GM23338 (cell line): Measurements from ENCODE around the gene COL9A3. TPM values are rescaled to one million over a fixed set of nuclear protein-coding genes. Genes with fewer than 3 reads are reported as not detected.

Experiments
- ATAC-seq: fragments of 200-7000 bp; cut with Tn5 transposase; 3 replicates; pipeline ENCODE4 v1.9.1; 2020
- DNase-seq: peaks from one replicate; pipeline ENCODE4 v3.0.0-alpha.2; 2015; ENCODE audit warnings: low spot score
- H2AFZ ChIP-seq: fragments of 200-600 bp; sonication (generic); 2 replicates; pipeline ENCODE4 v1.8.0; 2016; ENCODE audit warnings: antibody characterized with exemption, mild to moderate bottlenecking, moderate library complexity
- H3F3A ChIP-seq: fragments of 200-600 bp; sonication (generic); replicated peaks from 2 replicates; pipeline ENCODE4 v1.8.0; 2017; ENCODE audit warnings: antibody characterized with exemption, mixed run types, low read depth
- H3K27ac ChIP-seq: fragments of 200-600 bp; sonication (generic); 2 replicates; pipeline ENCODE4 v1.6.1; 2016; ENCODE audit warnings: low read depth
- H3K27me3 ChIP-seq: fragments of 200-600 bp; sonication (generic); 2 replicates; pipeline ENCODE4 v1.8.0; 2016; ENCODE audit warnings: mild to moderate bottlenecking, mixed run types, moderate library complexity; ENCODE audit not compliant: insufficient read depth
- H3K36me3 ChIP-seq: fragments of 200-600 bp; sonication (generic); 2 replicates; pipeline ENCODE4 v1.8.0; 2016; ENCODE audit warnings: mild to moderate bottlenecking; ENCODE audit not compliant: insufficient read depth
- H3K4me1 ChIP-seq: fragments of 200-600 bp; sonication (generic); 2 replicates; pipeline ENCODE4 v1.8.0; 2016; ENCODE audit warnings: mild to moderate bottlenecking, moderate library complexity; ENCODE audit not compliant: insufficient read depth
- H3K4me2 ChIP-seq: fragments of 200-600 bp; sonication (generic); 2 replicates; pipeline ENCODE4 v1.7.1; 2017; ENCODE audit warnings: mixed run types
- H3K4me3 ChIP-seq: fragments of 200-600 bp; sonication (generic); 2 replicates; pipeline ENCODE4 v1.6.1; 2016; ENCODE audit warnings: mixed run types
- H3K79me2 ChIP-seq: fragments of 200-600 bp; sonication (generic); replicated peaks from 2 replicates; pipeline ENCODE4 v1.8.0; 2017; ENCODE audit warnings: mild to moderate bottlenecking; ENCODE audit not compliant: insufficient read depth
- H3K9me2 ChIP-seq: fragments of 200-600 bp; sonication (generic); 2 replicates; pipeline ENCODE4 v1.8.0; 2017; ENCODE audit not compliant: insufficient read depth
- H4K20me1 ChIP-seq: fragments of 200-600 bp; sonication (generic); replicated peaks from 2 replicates; pipeline ENCODE4 v1.8.0; 2017; ENCODE audit warnings: mild to moderate bottlenecking; ENCODE audit not compliant: insufficient read depth
- H3K27ac Mint-ChIP-seq: 2 replicates; pipeline ENCODE4 v1.8.0; 2020; ENCODE audit warnings: inconsistent platforms, mild to moderate bottlenecking, moderate library complexity, mixed read lengths
- H3K27me3 Mint-ChIP-seq: 3 replicates; pipeline ENCODE4 v1.8.0; 2022; ENCODE audit warnings: low read depth, mild to moderate bottlenecking, moderate library complexity, mixed read lengths, inconsistent platforms; ENCODE audit not compliant: insufficient read depth, poor library complexity
- H3K36me3 Mint-ChIP-seq: 3 replicates; pipeline ENCODE4 v1.8.0; 2021; ENCODE audit warnings: low read depth, mild to moderate bottlenecking, inconsistent platforms, moderate library complexity, mixed read lengths
- H3K4me1 Mint-ChIP-seq: 3 replicates; pipeline ENCODE4 v1.8.0; 2020; ENCODE audit warnings: mild to moderate bottlenecking, inconsistent platforms, mixed read lengths
- H3K4me3 Mint-ChIP-seq: 3 replicates; pipeline ENCODE4 v1.8.0; 2021; ENCODE audit warnings: moderate library complexity, mild to moderate bottlenecking, inconsistent platforms, mixed read lengths
- H3K9me3 Mint-ChIP-seq: 3 replicates; pipeline ENCODE4 v1.8.0; 2020; ENCODE audit warnings: moderate library complexity, mild to moderate bottlenecking, inconsistent platforms, mixed read lengths
- CREB1 ChIP-seq: fragments of 250-450 bp; sonication (Bioruptor Pico); IDR thresholded peaks from 2 replicates; pipeline ENCODE4 v1.5.0; 2020; ENCODE audit warnings: low read depth, mild to moderate bottlenecking, moderate library complexity
- EZH2 ChIP-seq: fragments of 200-600 bp; sonication (generic); IDR thresholded peaks from one replicate; pipeline ENCODE4 v1.8.0; 2017; ENCODE audit warnings: antibody characterized with exemption, mild to moderate bottlenecking, low read depth; ENCODE audit not compliant: unreplicated experiment
- EZH2phosphoT487 ChIP-seq: fragments of 200-600 bp; sonication (generic); IDR thresholded peaks from one replicate; pipeline ENCODE4 v1.8.1; 2018; ENCODE audit warnings: antibody characterized with exemption; ENCODE audit not compliant: unreplicated experiment
- JUNB ChIP-seq: IDR thresholded peaks from one replicate; pipeline ENCODE4 v1.6.1; 2016; ENCODE audit warnings: antibody characterized with exemption; ENCODE audit not compliant: unreplicated experiment
- NANOG ChIP-seq: IDR thresholded peaks from 2 replicates; pipeline ENCODE4 v1.6.1; 2016; ENCODE audit warnings: antibody characterized with exemption, borderline replicate concordance
- POLR2AphosphoS5 ChIP-seq: IDR thresholded peaks from 2 replicates; pipeline ENCODE4 v1.6.1; 2016; ENCODE audit warnings: antibody characterized with exemption, low read depth
- STAT1 ChIP-seq: IDR thresholded peaks from one replicate; pipeline ENCODE4 v1.6.1; 2016; ENCODE audit warnings: antibody characterized with exemption; ENCODE audit not compliant: unreplicated experiment
- ZNF114 ChIP-seq: fragments of 250-450 bp; sonication (Bioruptor Pico); IDR thresholded peaks from 2 replicates; pipeline ENCODE4 v1.5.0; 2020; ENCODE audit warnings: mild to moderate bottlenecking, moderate library complexity
- ZNF331 ChIP-seq: fragments of 250-450 bp; sonication (Bioruptor Pico); IDR thresholded peaks from 2 replicates; pipeline ENCODE4 v1.5.0; 2020; ENCODE audit warnings: low read depth, mild to moderate bottlenecking, moderate library complexity
- polyA plus RNA-seq: library from polyadenylated mRNA; unstranded; fragments of >200 nt; fragmentation: Nextera tagmentation; extraction: Ambion mirVana; gene quantifications from 2 replicates; pipeline ENCODE4 v1.2.1, GENCODE V29; 2016
- total RNA-seq: library from RNA; depleted of rRNA; stranded (reverse); fragments of >200 nt; shearing (Covaris generic); gene quantifications from 2 replicates; pipeline ENCODE4 v1.2.3, GENCODE V29; 2014
- TF ChIP-seq, protein P1 (sequence below), 2 experiments: fragments of 200-600 bp in 1 of 2; sonication (generic) in 1 of 2; conservative IDR thresholded peaks; 2 replicates each; pipeline versions ENCODE4 v1.5.1 to v1.6.1; 2016 to 2017; ENCODE audit warnings: antibody characterized with exemption in 2 of 2, low read depth in 2 of 2, mild to moderate bottlenecking in 2 of 2, moderate library complexity in 1 of 2
- TF ChIP-seq, protein P2 (sequence below): fragments of 250-450 bp; sonication (Bioruptor Pico); IDR thresholded peaks from 2 replicates; pipeline ENCODE4 v1.5.0; 2020; ENCODE audit warnings: mild to moderate bottlenecking, moderate library complexity
- TF ChIP-seq, protein P3 (sequence below): IDR thresholded peaks from 2 replicates; pipeline ENCODE4 v1.6.1; 2016; ENCODE audit warnings: antibody characterized with exemption
- TF ChIP-seq, protein P4 (sequence below): IDR thresholded peaks from one replicate; pipeline ENCODE4 v1.6.1; 2018; ENCODE audit warnings: antibody characterized with exemption; ENCODE audit not compliant: unreplicated experiment

Gene COL9A3
- total and polyA plus RNA-seq, 2 experiments from 2014 or later: 74.9 to 113 TPM

DNA sequence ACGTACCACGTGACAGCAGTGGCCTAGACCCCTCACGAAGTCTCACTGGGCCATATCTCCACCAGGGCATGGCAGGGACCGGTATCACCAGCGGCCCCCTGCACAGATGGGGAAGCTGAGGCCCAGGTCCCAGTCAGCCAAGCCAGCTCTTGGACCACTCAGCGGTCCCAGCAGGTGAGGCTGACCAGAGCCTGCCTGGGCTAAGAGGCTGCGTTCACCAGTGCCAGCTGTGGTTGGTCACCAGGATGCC is 23.2 kb upstream of the COL9A3 start:
- peaks cover 7% of the 10 kb centered on the region; the same call in 1 of the 2 replicates for H3K4me1 ChIP-seq
- H2AFZ ChIP-seq: peak overlapping the region; percentile 87
- no peaks in the 10 kb centered on the region for H3K79me2 ChIP-seq
- Mint-ChIP-seq H3K9me3 (no peaks in the 10 kb centered on the region), H3K36me3 (peaks cover 6% of the 10 kb centered on the region), H3K4me1 (peaks cover 10% of the 10 kb centered on the region), H3K27me3 (peaks cover 36% of the 10 kb centered on the region), H3K27ac (no peak overlapping the region), H3K4me3 (peak overlapping the region; percentile 63)
- H3K27ac ChIP-seq: no peak overlapping the region
- no peaks in the 10 kb centered on the region for H4K20me1 ChIP-seq
- H3K9me2 ChIP-seq: no peaks in the 10 kb centered on the region
- H3F3A ChIP-seq: peaks cover 9% of the 10 kb centered on the region; the same call in 1 of the 2 replicates
- peaks cover 17% of the 10 kb centered on the region for H3K27me3 ChIP-seq
- peak overlapping the region; percentile 79 for H3K4me2 ChIP-seq
- peak overlapping the region; percentile 46 for H3K4me3 ChIP-seq
- no peak for DNase-seq
- ATAC-seq: no peak
- no peaks in the 10 kb centered on the region for H3K36me3 ChIP-seq
- TF ChIP-seq JUNB: no peak
- no peak for TF ChIP-seq NANOG
- TF ChIP-seq CREB1 (CRISPR knock-in tag): no peak
- TF ChIP-seq ZNF114 (CRISPR knock-in tag): no peak
- TF ChIP-seq, protein P1, sequence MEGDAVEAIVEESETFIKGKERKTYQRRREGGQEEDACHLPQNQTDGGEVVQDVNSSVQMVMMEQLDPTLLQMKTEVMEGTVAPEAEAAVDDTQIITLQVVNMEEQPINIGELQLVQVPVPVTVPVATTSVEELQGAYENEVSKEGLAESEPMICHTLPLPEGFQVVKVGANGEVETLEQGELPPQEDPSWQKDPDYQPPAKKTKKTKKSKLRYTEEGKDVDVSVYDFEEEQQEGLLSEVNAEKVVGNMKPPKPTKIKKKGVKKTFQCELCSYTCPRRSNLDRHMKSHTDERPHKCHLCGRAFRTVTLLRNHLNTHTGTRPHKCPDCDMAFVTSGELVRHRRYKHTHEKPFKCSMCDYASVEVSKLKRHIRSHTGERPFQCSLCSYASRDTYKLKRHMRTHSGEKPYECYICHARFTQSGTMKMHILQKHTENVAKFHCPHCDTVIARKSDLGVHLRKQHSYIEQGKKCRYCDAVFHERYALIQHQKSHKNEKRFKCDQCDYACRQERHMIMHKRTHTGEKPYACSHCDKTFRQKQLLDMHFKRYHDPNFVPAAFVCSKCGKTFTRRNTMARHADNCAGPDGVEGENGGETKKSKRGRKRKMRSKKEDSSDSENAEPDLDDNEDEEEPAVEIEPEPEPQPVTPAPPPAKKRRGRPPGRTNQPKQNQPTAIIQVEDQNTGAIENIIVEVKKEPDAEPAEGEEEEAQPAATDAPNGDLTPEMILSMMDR (conservative IDR thresholded peaks at IDR 0.05; ENCODE audit: low read depth in 2 of 2): no peak
- no peak for TF ChIP-seq STAT1
- no peak for TF ChIP-seq EZH2phosphoT487
- TF ChIP-seq, protein P2, sequence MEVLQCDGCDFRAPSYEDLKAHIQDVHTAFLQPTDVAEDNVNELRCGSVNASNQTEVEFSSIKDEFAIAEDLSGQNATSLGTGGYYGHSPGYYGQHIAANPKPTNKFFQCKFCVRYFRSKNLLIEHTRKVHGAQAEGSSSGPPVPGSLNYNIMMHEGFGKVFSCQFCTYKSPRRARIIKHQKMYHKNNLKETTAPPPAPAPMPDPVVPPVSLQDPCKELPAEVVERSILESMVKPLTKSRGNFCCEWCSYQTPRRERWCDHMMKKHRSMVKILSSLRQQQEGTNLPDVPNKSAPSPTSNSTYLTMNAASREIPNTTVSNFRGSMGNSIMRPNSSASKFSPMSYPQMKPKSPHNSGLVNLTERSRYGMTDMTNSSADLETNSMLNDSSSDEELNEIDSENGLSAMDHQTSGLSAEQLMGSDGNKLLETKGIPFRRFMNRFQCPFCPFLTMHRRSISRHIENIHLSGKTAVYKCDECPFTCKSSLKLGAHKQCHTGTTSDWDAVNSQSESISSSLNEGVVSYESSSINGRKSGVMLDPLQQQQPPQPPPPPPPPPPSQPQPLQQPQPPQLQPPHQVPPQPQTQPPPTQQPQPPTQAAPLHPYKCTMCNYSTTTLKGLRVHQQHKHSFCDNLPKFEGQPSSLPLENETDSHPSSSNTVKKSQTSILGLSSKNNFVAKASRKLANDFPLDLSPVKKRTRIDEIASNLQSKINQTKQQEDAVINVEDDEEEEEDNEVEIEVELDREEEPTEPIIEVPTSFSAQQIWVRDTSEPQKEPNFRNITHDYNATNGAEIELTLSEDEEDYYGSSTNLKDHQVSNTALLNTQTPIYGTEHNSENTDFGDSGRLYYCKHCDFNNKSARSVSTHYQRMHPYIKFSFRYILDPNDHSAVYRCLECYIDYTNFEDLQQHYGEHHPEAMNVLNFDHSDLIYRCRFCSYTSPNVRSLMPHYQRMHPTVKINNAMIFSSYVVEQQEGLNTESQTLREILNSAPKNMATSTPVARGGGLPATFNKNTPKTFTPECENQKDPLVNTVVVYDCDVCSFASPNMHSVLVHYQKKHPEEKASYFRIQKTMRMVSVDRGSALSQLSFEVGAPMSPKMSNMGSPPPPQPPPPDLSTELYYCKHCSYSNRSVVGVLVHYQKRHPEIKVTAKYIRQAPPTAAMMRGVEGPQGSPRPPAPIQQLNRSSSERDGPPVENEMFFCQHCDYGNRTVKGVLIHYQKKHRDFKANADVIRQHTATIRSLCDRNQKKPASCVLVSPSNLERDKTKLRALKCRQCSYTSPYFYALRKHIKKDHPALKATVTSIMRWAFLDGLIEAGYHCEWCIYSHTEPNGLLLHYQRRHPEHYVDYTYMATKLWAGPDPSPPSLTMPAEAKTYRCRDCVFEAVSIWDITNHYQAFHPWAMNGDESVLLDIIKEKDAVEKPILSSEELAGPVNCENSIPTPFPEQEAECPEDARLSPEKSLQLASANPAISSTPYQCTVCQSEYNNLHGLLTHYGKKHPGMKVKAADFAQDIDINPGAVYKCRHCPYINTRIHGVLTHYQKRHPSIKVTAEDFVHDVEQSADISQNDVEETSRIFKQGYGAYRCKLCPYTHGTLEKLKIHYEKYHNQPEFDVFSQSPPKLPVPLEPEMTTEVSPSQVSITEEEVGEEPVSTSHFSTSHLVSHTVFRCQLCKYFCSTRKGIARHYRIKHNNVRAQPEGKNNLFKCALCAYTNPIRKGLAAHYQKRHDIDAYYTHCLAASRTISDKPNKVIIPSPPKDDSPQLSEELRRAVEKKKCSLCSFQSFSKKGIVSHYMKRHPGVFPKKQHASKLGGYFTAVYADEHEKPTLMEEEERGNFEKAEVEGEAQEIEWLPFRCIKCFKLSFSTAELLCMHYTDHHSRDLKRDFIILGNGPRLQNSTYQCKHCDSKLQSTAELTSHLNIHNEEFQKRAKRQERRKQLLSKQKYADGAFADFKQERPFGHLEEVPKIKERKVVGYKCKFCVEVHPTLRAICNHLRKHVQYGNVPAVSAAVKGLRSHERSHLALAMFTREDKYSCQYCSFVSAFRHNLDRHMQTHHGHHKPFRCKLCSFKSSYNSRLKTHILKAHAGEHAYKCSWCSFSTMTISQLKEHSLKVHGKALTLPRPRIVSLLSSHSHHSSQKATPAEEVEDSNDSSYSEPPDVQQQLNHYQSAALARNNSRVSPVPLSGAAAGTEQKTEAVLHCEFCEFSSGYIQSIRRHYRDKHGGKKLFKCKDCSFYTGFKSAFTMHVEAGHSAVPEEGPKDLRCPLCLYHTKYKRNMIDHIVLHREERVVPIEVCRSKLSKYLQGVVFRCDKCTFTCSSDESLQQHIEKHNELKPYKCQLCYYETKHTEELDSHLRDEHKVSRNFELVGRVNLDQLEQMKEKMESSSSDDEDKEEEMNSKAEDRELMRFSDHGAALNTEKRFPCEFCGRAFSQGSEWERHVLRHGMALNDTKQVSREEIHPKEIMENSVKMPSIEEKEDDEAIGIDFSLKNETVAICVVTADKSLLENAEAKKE: no peak
- TF ChIP-seq ZNF331 (CRISPR knock-in tag): no peak
- TF ChIP-seq, protein P3, sequence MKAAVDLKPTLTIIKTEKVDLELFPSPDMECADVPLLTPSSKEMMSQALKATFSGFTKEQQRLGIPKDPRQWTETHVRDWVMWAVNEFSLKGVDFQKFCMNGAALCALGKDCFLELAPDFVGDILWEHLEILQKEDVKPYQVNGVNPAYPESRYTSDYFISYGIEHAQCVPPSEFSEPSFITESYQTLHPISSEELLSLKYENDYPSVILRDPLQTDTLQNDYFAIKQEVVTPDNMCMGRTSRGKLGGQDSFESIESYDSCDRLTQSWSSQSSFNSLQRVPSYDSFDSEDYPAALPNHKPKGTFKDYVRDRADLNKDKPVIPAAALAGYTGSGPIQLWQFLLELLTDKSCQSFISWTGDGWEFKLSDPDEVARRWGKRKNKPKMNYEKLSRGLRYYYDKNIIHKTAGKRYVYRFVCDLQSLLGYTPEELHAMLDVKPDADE: no peak
- TF ChIP-seq, protein P4, sequence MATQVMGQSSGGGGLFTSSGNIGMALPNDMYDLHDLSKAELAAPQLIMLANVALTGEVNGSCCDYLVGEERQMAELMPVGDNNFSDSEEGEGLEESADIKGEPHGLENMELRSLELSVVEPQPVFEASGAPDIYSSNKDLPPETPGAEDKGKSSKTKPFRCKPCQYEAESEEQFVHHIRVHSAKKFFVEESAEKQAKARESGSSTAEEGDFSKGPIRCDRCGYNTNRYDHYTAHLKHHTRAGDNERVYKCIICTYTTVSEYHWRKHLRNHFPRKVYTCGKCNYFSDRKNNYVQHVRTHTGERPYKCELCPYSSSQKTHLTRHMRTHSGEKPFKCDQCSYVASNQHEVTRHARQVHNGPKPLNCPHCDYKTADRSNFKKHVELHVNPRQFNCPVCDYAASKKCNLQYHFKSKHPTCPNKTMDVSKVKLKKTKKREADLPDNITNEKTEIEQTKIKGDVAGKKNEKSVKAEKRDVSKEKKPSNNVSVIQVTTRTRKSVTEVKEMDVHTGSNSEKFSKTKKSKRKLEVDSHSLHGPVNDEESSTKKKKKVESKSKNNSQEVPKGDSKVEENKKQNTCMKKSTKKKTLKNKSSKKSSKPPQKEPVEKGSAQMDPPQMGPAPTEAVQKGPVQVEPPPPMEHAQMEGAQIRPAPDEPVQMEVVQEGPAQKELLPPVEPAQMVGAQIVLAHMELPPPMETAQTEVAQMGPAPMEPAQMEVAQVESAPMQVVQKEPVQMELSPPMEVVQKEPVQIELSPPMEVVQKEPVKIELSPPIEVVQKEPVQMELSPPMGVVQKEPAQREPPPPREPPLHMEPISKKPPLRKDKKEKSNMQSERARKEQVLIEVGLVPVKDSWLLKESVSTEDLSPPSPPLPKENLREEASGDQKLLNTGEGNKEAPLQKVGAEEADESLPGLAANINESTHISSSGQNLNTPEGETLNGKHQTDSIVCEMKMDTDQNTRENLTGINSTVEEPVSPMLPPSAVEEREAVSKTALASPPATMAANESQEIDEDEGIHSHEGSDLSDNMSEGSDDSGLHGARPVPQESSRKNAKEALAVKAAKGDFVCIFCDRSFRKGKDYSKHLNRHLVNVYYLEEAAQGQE: no peak
- TF ChIP-seq EZH2: no peak
- TF ChIP-seq POLR2AphosphoS5: no peak
